Lung (tissue), 12 donors: ENCODE results near the gene BDH1. TPM values are rescaled to one million over a fixed set of nuclear protein-coding genes. Genes with fewer than 3 reads are reported as not detected.

Experiments used
- ATAC-seq: fragments of 200-7000 bp; cut with Tn5 transposase; one replicate; pipeline ENCODE4 v1.9.1; 2020; ENCODE audit warnings: moderate number of reproducible peaks; ENCODE audit not compliant: insufficient read depth, low FRiP score
- DNase-seq, 3 donors: peaks; one replicate each; pipeline ENCODE4 v3.0.0-alpha.2; 2013 to 2017
- H3K27ac ChIP-seq, 2 donors: one replicate each; pipeline ENCODE4 v1.5.1; 2013; ENCODE audit warnings: mild to moderate bottlenecking in 2 of 2, moderate library complexity in 2 of 2, control low read depth in 1 of 2, inconsistent platforms in 1 of 2, low read depth in 1 of 2, low read length in 1 of 2
- H3K27me3 ChIP-seq, 3 donors: one replicate each; pipeline ENCODE4 v1.5.1; 2013; ENCODE audit warnings: low read length in 2 of 3; ENCODE audit not compliant: control insufficient read depth in 3 of 3, insufficient read depth in 3 of 3
- H3K36me3 ChIP-seq, 4 donors: one replicate each; pipeline ENCODE4 v1.5.1; 2013; ENCODE audit warnings: low read length in 4 of 4, mild to moderate bottlenecking in 1 of 4, moderate library complexity in 1 of 4; ENCODE audit not compliant: control insufficient read depth in 4 of 4, insufficient read depth in 4 of 4
- H3K4me1 ChIP-seq, 5 donors: one replicate each; pipeline ENCODE4 v1.5.1; 2013; ENCODE audit warnings: low read length in 5 of 5, mild to moderate bottlenecking in 2 of 5, moderate library complexity in 1 of 5; ENCODE audit not compliant: control insufficient read depth in 5 of 5, insufficient read depth in 5 of 5
- H3K4me3 ChIP-seq: one replicate; pipeline ENCODE4 v1.5.1; 2013; ENCODE audit warnings: mild to moderate bottlenecking, control low read depth, moderate library complexity
- H3K9ac ChIP-seq, 2 donors: one replicate each; pipeline ENCODE4 v1.5.1; 2013; ENCODE audit warnings: low read length in 2 of 2, control low read depth in 1 of 2; ENCODE audit not compliant: insufficient read depth in 1 of 2
- H3K9me3 ChIP-seq, 4 donors: one replicate each; pipeline ENCODE4 v1.5.1; 2013; ENCODE audit warnings: low read length in 3 of 4, mild to moderate bottlenecking in 1 of 4, moderate library complexity in 1 of 4; ENCODE audit not compliant: control insufficient read depth in 4 of 4, insufficient read depth in 3 of 4
- CTCF ChIP-seq: IDR thresholded peaks from 2 replicates; pipeline ENCODE4 v1.5.1; 2012; ENCODE audit warnings: mild to moderate bottlenecking; ENCODE audit errors: control extremely low read depth, extremely low read depth
- WGBS, 2 donors: extraction: QIAGEN DNeasy Blood & Tissue Kit; methylation state at CpG; one replicate each; pipeline ENCODE4 v1.1.7; 2013; 5-methylcytosine and 5-hydroxymethylcytosine counted together
- polyA plus RNA-seq, 2 donors: library from polyadenylated mRNA; stranded (reverse); fragments of 200-250 nt; gene quantifications; one replicate each; pipeline ENCODE4 v1.2.1, GENCODE V29; 2013
- total RNA-seq, 2 donors: library from RNA; depleted of rRNA in 1 of 2; stranded (reverse); fragments of >200 nt in 1 of 2; gene quantifications; one replicate each; pipeline ENCODE4 v1.2.1, GENCODE V29; 2014 to 2021
- donor health status: control.
- donor health status: control.
- donor health status: Bipolar disorder and iron deficiency.
- donor health status: healthy.
- donor health status: DM: yes; HTN: yes; CAD: no.

BDH1 gene
- total and polyA plus RNA-seq, 4 donors, result 14.3 to 32.8 (median 17.0) TPM

- H3K36me3 ChIP-seq, result no peaks in the 10 kb centered on the region
- DNase-seq (peak; percentile 97 to 98 (median 98)), ATAC-seq (peak; percentile 98)
- no peaks in the 10 kb centered on the region for H3K9me3 ChIP-seq
- TF ChIP-seq CTCF, result peak; percentile 52
- peak overlapping the region; percentile 93 to 96 for H3K27ac ChIP-seq
- H3K4me3 ChIP-seq, result peak overlapping the region; percentile 83
- peaks cover 0 to 12% (median 5%) of the 10 kb centered on the region in 5 donors for H3K4me1 ChIP-seq
- H3K27me3 ChIP-seq, result peaks cover 0 to 21% (median 11%) of the 10 kb centered on the region in 3 donors
- 1% methylated on average over 58 to 60 of the region's 60 CpGs for WGBS, 2 donors
- peak overlapping the region; percentile 27 to 88 for H3K9ac ChIP-seq
Observed at GRCh38 chr3:197554562-197555280, 1.0 kb downstream of the BDH1 start.

- peak overlapping the region; percentile 33 for H3K4me3 ChIP-seq
- H3K36me3 ChIP-seq, result no peaks in the 10 kb centered on the region
- no peak for TF ChIP-seq CTCF
- peak overlapping the region; percentile 27 to 75 for H3K9ac ChIP-seq
- peak overlapping the region; percentile 71 to 96 for H3K27ac ChIP-seq
- H3K27me3 ChIP-seq, result peaks cover 0 to 19% (median 11%) of the 10 kb centered on the region in 3 donors
- WGBS, 2 donors, result 23 to 26% methylated on average over 10 of the region's 10 CpGs
- H3K9me3 ChIP-seq, result no peaks in the 10 kb centered on the region
- DNase-seq, result no peak
- ATAC-seq, result no peak
- H3K4me1 ChIP-seq, result peaks cover 0 to 12% (median 5%) of the 10 kb centered on the region in 5 donors
Observed at GRCh38 chr3:197554196-197554561, 1.6 kb downstream of the BDH1 start.

GRCh38 chr3:197552198-197552597 is 3.6 kb downstream of the BDH1 start:
- WGBS, 2 donors, result 95 to 98% methylated on average over 6 of the region's 6 CpGs

More at GRCh38 chr3:197552198-197552597, 3.6 kb downstream of the BDH1 start:
- H3K9me3 ChIP-seq, result no peaks in the 10 kb centered on the region
- peaks cover 0 to 15% (median 5%) of the 10 kb centered on the region in 5 donors for H3K4me1 ChIP-seq
- peaks cover 0 to 8% (median 7%) of the 10 kb centered on the region in 3 donors for H3K27me3 ChIP-seq
- DNase-seq, result no peak
- H3K36me3 ChIP-seq, result no peaks in the 10 kb centered on the region
- ATAC-seq, result no peak
- no peak overlapping the region for H3K9ac ChIP-seq
- no peak for TF ChIP-seq CTCF
- H3K27ac ChIP-seq, result no peak overlapping the region
- no peak overlapping the region for H3K4me3 ChIP-seq
